RWPE2 (cell line): ENCODE measurements around the gene TUT4.
A peak's percentile ranks its signal among the peaks of the same experiment; 100 is the strongest.

ENCODE experiments used
- ATAC-seq: fragments of 200-7000 bp; cut with Tn5 transposase; 3 replicates; pipeline ENCODE4 v1.9.1; 2021; ENCODE audit warnings: low read depth
- DNase-seq: peaks from one replicate; pipeline ENCODE4 v3.0.0-alpha.2; 2020; ENCODE audit warnings: low spot score
- H3K27ac ChIP-seq: fragments of 450-650 bp; 2 replicates; pipeline ENCODE4 v1.5.1; 2017; ENCODE audit warnings: mild to moderate bottlenecking; ENCODE audit not compliant: poor library complexity, severe bottlenecking
- H3K27me3 ChIP-seq: fragments of 250-450 bp; sonication (Bioruptor Pico); 2 replicates; pipeline ENCODE4 v1.5.1; 2021; ENCODE audit warnings: mild to moderate bottlenecking, moderate library complexity; ENCODE audit not compliant: insufficient read depth, poor library complexity, severe bottlenecking
- H3K36me3 ChIP-seq: fragments of 250-450 bp; sonication (Bioruptor Pico); 2 replicates; pipeline ENCODE4 v1.5.1; 2020; ENCODE audit warnings: low read depth, mild to moderate bottlenecking, moderate library complexity
- H3K4me1 ChIP-seq: fragments of 250-450 bp; sonication (Bioruptor Pico); 2 replicates; pipeline ENCODE4 v1.5.1; 2021; ENCODE audit warnings: mild to moderate bottlenecking, moderate library complexity; ENCODE audit not compliant: insufficient read depth, poor library complexity, severe bottlenecking
- H3K4me3 ChIP-seq: fragments of 250-450 bp; sonication (Bioruptor Pico); 2 replicates; pipeline ENCODE4 v1.5.1; 2021; ENCODE audit warnings: mild to moderate bottlenecking, moderate library complexity; ENCODE audit not compliant: severe bottlenecking
- H3K9me3 ChIP-seq: fragments of 250-450 bp; sonication (Bioruptor Pico); 2 replicates; pipeline ENCODE4 v1.5.1; 2021; ENCODE audit warnings: mild to moderate bottlenecking, moderate library complexity; ENCODE audit not compliant: severe bottlenecking
- TF ChIP-seq, protein P1 (sequence below): fragments of 450-650 bp; IDR thresholded peaks from one replicate; pipeline ENCODE4 v1.5.1; 2017; ENCODE audit warnings: mild to moderate bottlenecking, moderate library complexity; ENCODE audit not compliant: poor library complexity, severe bottlenecking

TUT4 gene

DNA sequence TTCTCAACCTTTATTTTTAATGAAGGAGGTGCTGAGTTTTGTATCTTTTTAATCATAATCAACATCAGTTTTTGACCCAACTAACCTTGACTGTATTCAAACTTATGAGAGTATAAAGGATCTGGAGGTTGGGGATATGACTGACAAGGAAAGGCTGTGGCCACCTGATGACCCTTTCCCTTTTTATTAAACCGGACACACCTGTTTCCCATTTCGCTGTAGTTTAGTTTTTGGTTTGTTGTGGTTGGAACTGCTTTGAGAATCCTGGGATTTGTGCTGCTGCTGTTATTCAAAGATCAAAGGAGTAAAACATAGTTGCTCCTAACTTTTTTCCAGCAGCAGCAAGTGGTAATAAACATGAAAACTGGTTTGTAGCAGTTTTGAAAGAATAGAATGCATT, 136.1 kb downstream of the TUT4 start:
- TF ChIP-seq, protein P1, sequence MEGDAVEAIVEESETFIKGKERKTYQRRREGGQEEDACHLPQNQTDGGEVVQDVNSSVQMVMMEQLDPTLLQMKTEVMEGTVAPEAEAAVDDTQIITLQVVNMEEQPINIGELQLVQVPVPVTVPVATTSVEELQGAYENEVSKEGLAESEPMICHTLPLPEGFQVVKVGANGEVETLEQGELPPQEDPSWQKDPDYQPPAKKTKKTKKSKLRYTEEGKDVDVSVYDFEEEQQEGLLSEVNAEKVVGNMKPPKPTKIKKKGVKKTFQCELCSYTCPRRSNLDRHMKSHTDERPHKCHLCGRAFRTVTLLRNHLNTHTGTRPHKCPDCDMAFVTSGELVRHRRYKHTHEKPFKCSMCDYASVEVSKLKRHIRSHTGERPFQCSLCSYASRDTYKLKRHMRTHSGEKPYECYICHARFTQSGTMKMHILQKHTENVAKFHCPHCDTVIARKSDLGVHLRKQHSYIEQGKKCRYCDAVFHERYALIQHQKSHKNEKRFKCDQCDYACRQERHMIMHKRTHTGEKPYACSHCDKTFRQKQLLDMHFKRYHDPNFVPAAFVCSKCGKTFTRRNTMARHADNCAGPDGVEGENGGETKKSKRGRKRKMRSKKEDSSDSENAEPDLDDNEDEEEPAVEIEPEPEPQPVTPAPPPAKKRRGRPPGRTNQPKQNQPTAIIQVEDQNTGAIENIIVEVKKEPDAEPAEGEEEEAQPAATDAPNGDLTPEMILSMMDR = no peak
- ATAC-seq = no peak
- H3K4me1 ChIP-seq = no peaks in the 10 kb centered on the region
- no peaks in the 10 kb centered on the region for H3K9me3 ChIP-seq
- H3K27me3 ChIP-seq = no peaks in the 10 kb centered on the region
- no peak overlapping the region for H3K4me3 ChIP-seq
- H3K27ac ChIP-seq = no peak overlapping the region
- DNase-seq = no peak
- H3K36me3 ChIP-seq = peaks cover 91% of the 10 kb centered on the region

DNA sequence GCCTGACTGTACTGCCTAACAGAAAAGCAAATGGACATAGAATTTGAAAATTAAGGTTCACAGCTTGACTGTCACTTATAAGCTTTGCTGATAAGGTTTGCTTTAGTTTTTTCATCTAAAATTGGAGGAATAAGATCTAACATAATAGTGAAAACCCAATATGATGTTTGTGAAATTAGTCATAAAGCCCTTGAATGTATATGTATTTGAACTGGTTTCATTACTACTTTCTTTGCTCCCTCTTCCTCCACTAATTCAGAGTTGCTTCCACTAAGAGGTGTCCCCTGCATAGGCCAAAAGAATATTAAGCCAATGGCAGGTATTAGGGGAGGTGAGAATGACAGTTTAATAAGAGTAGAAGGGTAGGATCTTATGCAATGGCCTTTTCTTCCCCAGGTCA, 137.9 kb downstream of the TUT4 start:
- H3K9me3 ChIP-seq = no peaks in the 10 kb centered on the region
- TF ChIP-seq, protein P1 = no peak
- no peak overlapping the region for H3K27ac ChIP-seq
- H3K4me3 ChIP-seq = no peak overlapping the region
- no peak for DNase-seq
- peaks cover 90% of the 10 kb centered on the region for H3K36me3 ChIP-seq
- ATAC-seq = no peak
- H3K27me3 ChIP-seq = no peaks in the 10 kb centered on the region
- H3K4me1 ChIP-seq = no peaks in the 10 kb centered on the region

DNA sequence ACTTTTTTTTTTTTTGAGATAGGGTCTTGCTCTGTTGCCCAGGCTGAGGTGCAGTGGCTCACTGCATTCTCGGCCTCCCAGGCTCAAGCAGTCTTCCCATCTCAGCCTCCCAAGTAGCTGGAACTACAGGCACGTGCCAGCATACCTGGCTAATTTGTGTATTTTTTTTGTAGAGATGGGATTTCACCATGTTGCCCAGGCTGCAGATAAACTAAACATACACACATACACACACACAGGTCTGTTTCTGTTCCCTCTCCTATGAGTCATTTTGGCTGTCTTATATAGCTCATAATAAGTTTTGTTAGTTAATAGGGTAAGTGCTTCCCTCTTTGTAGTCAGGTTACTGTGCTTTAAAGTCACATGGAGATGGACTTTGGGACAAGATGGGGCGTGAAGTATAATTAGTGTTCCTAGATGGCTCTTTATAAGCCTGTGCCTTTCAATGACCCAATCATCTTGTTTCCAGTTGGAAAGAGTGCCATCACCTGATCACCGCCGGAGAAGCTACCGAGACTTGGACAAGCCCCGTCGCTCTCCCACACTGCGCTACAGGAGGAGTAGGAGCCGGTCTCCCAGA, 139.4 kb downstream of the TUT4 start:
- no peaks in the 10 kb centered on the region for H3K27me3 ChIP-seq
- H3K4me1 ChIP-seq = no peaks in the 10 kb centered on the region
- TF ChIP-seq, protein P1 = no peak
- no peaks in the 10 kb centered on the region for H3K9me3 ChIP-seq
- DNase-seq (no peak), ATAC-seq (no peak)
- peaks cover 92% of the 10 kb centered on the region for H3K36me3 ChIP-seq
- no peak overlapping the region for H3K27ac ChIP-seq
- no peak overlapping the region for H3K4me3 ChIP-seq

DNA sequence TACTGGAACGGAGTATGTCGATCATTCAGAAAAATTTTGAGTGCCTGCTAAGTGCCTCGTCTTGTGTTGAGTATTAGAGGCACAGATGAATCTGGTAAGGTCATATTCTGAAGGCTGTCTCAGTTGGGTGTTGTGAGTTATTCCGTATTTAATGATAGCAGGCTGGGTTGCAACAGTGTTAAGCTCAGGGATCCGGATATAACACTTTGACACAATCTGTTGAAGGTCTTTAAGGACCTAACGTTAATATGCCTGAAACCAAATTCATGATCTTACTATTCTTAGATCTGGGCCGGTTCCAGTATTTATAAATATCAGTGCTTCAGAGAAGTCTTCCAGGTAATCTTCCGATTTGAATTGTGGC, 147.9 kb downstream of the TUT4 start:
- Histone ChIP-seq H3K9me3 (no peaks in the 10 kb centered on the region), H3K27me3 (no peaks in the 10 kb centered on the region), H3K4me1 (peaks cover 6% of the 10 kb centered on the region), H3K27ac (peak overlapping the region; percentile 76), H3K36me3 (peaks cover 68% of the 10 kb centered on the region), H3K4me3 (peak overlapping the region; percentile 60)
- TF ChIP-seq, protein P1 = peak; percentile 25
- no peak for ATAC-seq
- DNase-seq = no peak

DNA sequence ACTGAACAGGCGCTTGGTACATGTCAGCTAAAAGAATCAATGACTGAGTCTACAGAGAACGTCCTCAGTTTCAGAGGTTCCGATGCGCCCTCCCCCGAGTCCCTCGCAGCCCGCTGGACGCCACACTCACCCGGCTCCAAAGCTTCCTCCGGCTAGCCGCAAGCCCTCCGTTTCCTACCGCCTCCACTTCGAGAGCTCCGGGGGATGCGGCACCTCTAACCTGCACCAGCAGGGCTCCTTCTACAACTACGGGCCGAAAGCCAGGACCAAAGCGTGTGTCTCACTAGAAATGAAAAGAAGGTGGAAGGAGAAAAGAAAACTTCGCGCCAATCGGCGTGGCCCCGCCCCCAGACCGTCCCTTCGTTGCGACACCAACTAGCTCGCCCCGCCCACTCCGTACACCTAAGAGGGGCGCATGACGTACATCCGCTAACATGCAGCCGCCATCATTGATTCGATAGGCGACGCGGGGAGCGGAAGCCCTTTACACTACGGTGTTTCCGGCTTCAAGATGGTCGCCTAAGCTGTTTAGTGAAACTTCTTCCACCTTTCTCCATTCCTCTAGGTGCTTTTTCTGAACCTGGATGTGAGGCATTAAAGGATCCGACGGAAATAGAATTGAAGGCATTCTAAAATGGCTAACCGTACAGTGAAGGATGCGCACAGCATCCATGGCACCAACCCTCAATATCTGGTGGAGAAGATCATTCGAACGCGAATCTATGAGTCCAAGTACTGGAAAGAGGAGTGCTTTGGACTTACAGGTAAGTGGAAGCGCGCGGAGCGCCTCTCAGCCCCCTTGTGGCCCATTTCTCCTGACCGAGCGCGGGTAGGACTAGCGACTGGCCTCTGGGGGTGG, 148.5 kb downstream of the TUT4 start, which contains the start of the genes ORC1 and PRPF38A:
TSS of gene ORC1 (minus strand) at position 308 of the 859 bp plus-strand sequence. CDS start 2,200 bp downstream, outside the sequence.
TSS of gene PRPF38A (plus strand) at position 487 of the 859 bp plus-strand sequence. CDS start at position 635, 148 bp downstream.
- no peaks in the 10 kb centered on the region for H3K9me3 ChIP-seq
- H3K4me1 ChIP-seq = peaks cover 6% of the 10 kb centered on the region
- H3K27me3 ChIP-seq = no peaks in the 10 kb centered on the region
- DNase-seq (peak; percentile 95), ATAC-seq (peak; percentile 87)
- peak within 1 kb of the TSS; percentile 60 for H3K4me3 ChIP-seq
- TF ChIP-seq, protein P1 = peak; percentile 50
- H3K27ac ChIP-seq = peak within 1 kb of the TSS; percentile 76
- peaks cover 66% of the 10 kb centered on the region for H3K36me3 ChIP-seq
